Tibial artery (tissue), 4 donors: Measurements from ENCODE around the gene NOXO1.

Source experiments
- DNase-seq, 2 donors: peaks; one replicate each; pipeline ENCODE4 v3.0.0-alpha.2; 2019
- H3K27ac ChIP-seq, 2 donors: fragments of 200-600 bp; sonication (generic) in 1 of 2; 1 replicate in 1 of 2; 2 replicates in 1 of 2; pipeline ENCODE4 v1.5.1; 2018 to 2019; ENCODE audit warnings: mild to moderate bottlenecking in 1 of 2
- H3K27me3 ChIP-seq, 2 donors: fragments of 200-600 bp; sonication (generic) in 1 of 2; one replicate each; pipeline versions ENCODE4 v1.5.1 to v1.6.0; 2016 to 2019
- H3K36me3 ChIP-seq, 3 donors: fragments of 200-600 bp; sonication (generic) in 2 of 3; one replicate each; pipeline ENCODE4 v1.5.1; 2016 to 2019; ENCODE audit warnings: mild to moderate bottlenecking in 2 of 3
- H3K4me1 ChIP-seq, 4 donors: fragments of 200-600 bp; sonication (generic) in 2 of 4; 1 replicate in 3 of 4; 2 replicates in 1 of 4; pipeline ENCODE4 v1.5.1; 2016 to 2019
- H3K4me3 ChIP-seq, 2 donors: fragments of 200-600 bp; sonication (generic) in 1 of 2; 1 replicate in 1 of 2; 2 replicates in 1 of 2; pipeline ENCODE4 v1.5.1; 2018 to 2019; ENCODE audit warnings: mild to moderate bottlenecking in 2 of 2
- H3K9me3 ChIP-seq, 3 donors: fragments of 200-600 bp; sonication (generic) in 1 of 3; one replicate each; pipeline ENCODE4 v1.5.1; 2016 to 2019
- intact Hi-C: fragments of 100-400 bp; cut with DNase I; formaldehyde crosslinking; loops from one replicate; pipeline ENCODE4 v1.15.0; 2023; ENCODE audit warnings: low total_unique reads
- TF ChIP-seq, protein P1 (sequence below), 2 experiments: fragments of 200-600 bp in 1 of 2; fragments of 450-650 bp in 1 of 2; IDR thresholded peaks; one replicate each; pipeline ENCODE4 v1.5.1; 2017 to 2019; ENCODE audit warnings: antibody characterized with exemption in 2 of 2, mild to moderate bottlenecking in 1 of 2, moderate library complexity in 1 of 2

The NOXO1 gene

GRCh38 chr16:1976951-1977874, 4.1 kb downstream of the NOXO1 start:
- Histone ChIP-seq H3K27ac (no peak overlapping the region), H3K36me3 (peaks cover 50 to 55% (median 52%) of the 10 kb centered on the region in 3 donors), H3K4me3 (no peak overlapping the region), H3K27me3 (peaks cover 0 to 85% of the 10 kb centered on the region in 2 donors), H3K4me1 (peaks cover 0 to 47% (median 27%) of the 10 kb centered on the region in 4 donors), H3K9me3 (no peaks in the 10 kb centered on the region)
- DNase-seq, result no peak
- TF ChIP-seq, protein P1, sequence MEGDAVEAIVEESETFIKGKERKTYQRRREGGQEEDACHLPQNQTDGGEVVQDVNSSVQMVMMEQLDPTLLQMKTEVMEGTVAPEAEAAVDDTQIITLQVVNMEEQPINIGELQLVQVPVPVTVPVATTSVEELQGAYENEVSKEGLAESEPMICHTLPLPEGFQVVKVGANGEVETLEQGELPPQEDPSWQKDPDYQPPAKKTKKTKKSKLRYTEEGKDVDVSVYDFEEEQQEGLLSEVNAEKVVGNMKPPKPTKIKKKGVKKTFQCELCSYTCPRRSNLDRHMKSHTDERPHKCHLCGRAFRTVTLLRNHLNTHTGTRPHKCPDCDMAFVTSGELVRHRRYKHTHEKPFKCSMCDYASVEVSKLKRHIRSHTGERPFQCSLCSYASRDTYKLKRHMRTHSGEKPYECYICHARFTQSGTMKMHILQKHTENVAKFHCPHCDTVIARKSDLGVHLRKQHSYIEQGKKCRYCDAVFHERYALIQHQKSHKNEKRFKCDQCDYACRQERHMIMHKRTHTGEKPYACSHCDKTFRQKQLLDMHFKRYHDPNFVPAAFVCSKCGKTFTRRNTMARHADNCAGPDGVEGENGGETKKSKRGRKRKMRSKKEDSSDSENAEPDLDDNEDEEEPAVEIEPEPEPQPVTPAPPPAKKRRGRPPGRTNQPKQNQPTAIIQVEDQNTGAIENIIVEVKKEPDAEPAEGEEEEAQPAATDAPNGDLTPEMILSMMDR (IDR thresholded peaks at IDR 0.05), result no peak
- intact Hi-C loops, result no loop called here

GRCh38 chr16:1976216-1976520, 5.1 kb downstream of the NOXO1 start:
- Histone ChIP-seq H3K36me3 (peaks cover 50 to 55% (median 52%) of the 10 kb centered on the region in 3 donors), H3K9me3 (no peaks in the 10 kb centered on the region), H3K27ac (no peak overlapping the region), H3K4me3 (no peak overlapping the region), H3K27me3 (peaks cover 0 to 78% of the 10 kb centered on the region in 2 donors), H3K4me1 (peaks cover 0 to 49% (median 29%) of the 10 kb centered on the region in 4 donors)
- no peak for DNase-seq
- TF ChIP-seq, protein P1 (IDR thresholded peaks at IDR 0.05), result no peak
- intact Hi-C loops, result no loop called here

DNA sequence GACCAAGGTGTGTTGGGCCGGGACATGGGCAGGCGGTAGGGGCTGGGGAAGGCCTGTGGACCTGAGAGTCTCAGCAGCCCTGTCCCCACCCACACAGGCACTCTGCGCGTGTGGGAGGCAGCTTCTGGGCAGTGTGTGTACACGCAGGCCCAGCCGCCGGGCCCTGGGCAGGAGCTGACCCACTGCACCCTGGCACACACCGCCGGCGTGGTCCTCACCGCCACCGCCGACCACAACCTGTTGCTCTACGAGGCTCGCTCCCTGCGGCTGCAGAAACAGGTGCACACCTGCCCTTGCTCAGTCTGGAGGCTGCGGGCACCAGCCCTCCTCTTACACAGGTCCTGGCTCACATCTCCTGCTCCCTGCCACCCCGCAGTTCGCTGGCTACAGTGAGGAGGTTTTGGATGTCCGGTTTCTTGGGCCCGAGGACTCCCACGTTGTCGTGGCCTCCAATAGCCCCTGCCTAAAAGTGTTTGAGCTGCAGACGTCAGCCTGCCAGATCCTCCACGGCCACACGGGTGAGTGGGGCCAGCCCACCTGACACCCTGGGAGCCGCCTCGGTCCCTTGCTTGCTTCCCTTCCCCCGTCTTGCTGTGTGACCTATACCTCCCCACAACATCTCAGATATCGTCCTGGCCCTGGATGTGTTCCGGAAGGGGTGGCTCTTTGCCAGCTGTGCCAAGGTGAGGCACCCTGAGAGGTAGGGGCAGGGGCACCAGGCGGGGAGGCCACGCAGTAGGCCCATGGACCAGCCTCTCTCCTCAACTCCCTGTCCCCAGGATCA, 5.6 kb downstream of the NOXO1 start:
- no peak for DNase-seq
- no peak overlapping the region for H3K27ac ChIP-seq
- intact Hi-C loops, result no loop called here
- H3K4me3 ChIP-seq, result no peak overlapping the region
- peaks cover 50 to 55% (median 52%) of the 10 kb centered on the region in 3 donors for H3K36me3 ChIP-seq
- TF ChIP-seq, protein P1 (IDR thresholded peaks at IDR 0.05), result no peak
- peaks cover 0 to 49% (median 31%) of the 10 kb centered on the region in 4 donors for H3K4me1 ChIP-seq
- H3K27me3 ChIP-seq, result peaks cover 0 to 72% of the 10 kb centered on the region in 2 donors
- no peaks in the 10 kb centered on the region for H3K9me3 ChIP-seq

GRCh38 chr16:1974157-1975070, 6.9 kb downstream of the NOXO1 start:
- intact Hi-C loops, result loop anchor here (5.0 kb wide), 1 partner anchor 362 kb away; the partner anchor contains the start of genes CRAMP1 and IFT140
- Histone ChIP-seq H3K36me3 (peaks cover 50 to 55% (median 52%) of the 10 kb centered on the region in 3 donors), H3K27me3 (peaks cover 0 to 60% of the 10 kb centered on the region in 2 donors), H3K4me3 (no peak overlapping the region), H3K27ac (no peak overlapping the region), H3K4me1 (peaks cover 0 to 41% (median 26%) of the 10 kb centered on the region in 4 donors), H3K9me3 (no peaks in the 10 kb centered on the region)
- TF ChIP-seq, protein P1 (IDR thresholded peaks at IDR 0.05), result no peak
- DNase-seq, result no peak
